WTC11 (cell line): ENCODE data around the gene WNT3. TPM values are rescaled to one million over a fixed set of nuclear protein-coding genes. Genes with fewer than 3 reads are reported as not detected.

Experiments used
- ATAC-seq: fragments of 200-7000 bp; cut with Tn5 transposase; 2 replicates; pipeline ENCODE4 v1.10.0; 2021; ENCODE audit warnings: mild to moderate bottlenecking, moderate library complexity
- CTCF ChIA-PET: fragments of 300-600 bp; sonication (Branson Sonifier 250); formaldehyde crosslinking; loops from one replicate; lab custom pipeline; 2021; ENCODE audit warnings: antibody characterized with exemption; lab: Charles Lee
- POLR2A ChIA-PET: fragments of 350-600 bp; sonication (Branson Sonifier 250); formaldehyde crosslinking; loops from one replicate; lab custom pipeline; 2021; ENCODE audit warnings: antibody characterized with exemption; lab: Charles Lee
- DNase-seq: peaks from one replicate; pipeline ENCODE4 v3.0.0; 2021; ENCODE audit warnings: low spot score
- H3K27ac Mint-ChIP-seq: 2 replicates; pipeline ENCODE4 v1.8.0; 2021; ENCODE audit warnings: mixed read lengths
- H3K27me3 Mint-ChIP-seq: 2 replicates; pipeline ENCODE4 v1.8.0; 2021; ENCODE audit warnings: low read depth, mild to moderate bottlenecking, moderate library complexity, mixed read lengths
- H3K36me3 Mint-ChIP-seq: 2 replicates; pipeline ENCODE4 v1.8.0; 2021; ENCODE audit warnings: mixed read lengths
- H3K4me1 Mint-ChIP-seq: 2 replicates; pipeline ENCODE4 v1.8.0; 2022; ENCODE audit warnings: mixed read lengths
- H3K4me3 Mint-ChIP-seq: 2 replicates; pipeline ENCODE4 v1.8.0; 2021; ENCODE audit warnings: mild to moderate bottlenecking, moderate library complexity, mixed read lengths
- H3K9me3 Mint-ChIP-seq: 2 replicates; pipeline ENCODE4 v1.8.0; 2021; ENCODE audit warnings: mixed read lengths
- ATF3 ChIP-seq: sonication (generic); formaldehyde crosslinking; conservative IDR thresholded peaks from 2 replicates; pipeline ENCODE4 v1.8.1; 2022; ENCODE audit warnings: mild to moderate bottlenecking, missing genetic modification reagents
- ERG ChIP-seq: fragments of 250-450 bp; sonication (Bioruptor Pico); IDR thresholded peaks from 2 replicates; pipeline ENCODE4 v1.8.0; 2021; ENCODE audit warnings: mild to moderate bottlenecking
- ETV6 ChIP-seq: sonication (generic); formaldehyde crosslinking; IDR thresholded peaks from 2 replicates; pipeline ENCODE4 v1.8.1; 2022; ENCODE audit warnings: mild to moderate bottlenecking, missing genetic modification reagents
- MAX ChIP-seq: sonication (generic); formaldehyde crosslinking; IDR thresholded peaks from 2 replicates; pipeline ENCODE4 v1.8.0; 2022; ENCODE audit warnings: mild to moderate bottlenecking, missing genetic modification reagents
- PRDM15 ChIP-seq: sonication (generic); formaldehyde crosslinking; IDR thresholded peaks from 2 replicates; pipeline ENCODE4 v1.8.0; 2022; ENCODE audit warnings: missing genetic modification reagents
- SOX15 ChIP-seq: fragments of 250-450 bp; sonication (Bioruptor Pico); IDR thresholded peaks from 2 replicates; pipeline ENCODE4 v1.9.0; 2021; ENCODE audit warnings: mild to moderate bottlenecking
- STAT6 ChIP-seq: sonication (generic); formaldehyde crosslinking; conservative IDR thresholded peaks from 2 replicates; pipeline ENCODE4 v1.8.1; 2023; ENCODE audit warnings: mild to moderate bottlenecking, low read depth, missing genetic modification reagents, moderate library complexity
- ZNF281 ChIP-seq: sonication (generic); formaldehyde crosslinking; IDR thresholded peaks from 2 replicates; pipeline ENCODE4 v1.8.0; 2023; ENCODE audit warnings: mild to moderate bottlenecking, missing genetic modification reagents
- ZNF671 ChIP-seq: fragments of 250-450 bp; sonication (Bioruptor Pico); IDR thresholded peaks from 2 replicates; pipeline ENCODE4 v1.8.0; 2021; ENCODE audit warnings: mild to moderate bottlenecking
- total RNA-seq: library from RNA; stranded (reverse); gene quantifications from 3 replicates; pipeline ENCODE4 v1.2.3, GENCODE V29; 2021
- TF ChIP-seq, protein P1 (sequence below): sonication (generic); formaldehyde crosslinking; IDR thresholded peaks from 2 replicates; pipeline ENCODE4 v1.8.1; 2022; ENCODE audit warnings: low read depth, missing genetic modification reagents, borderline replicate concordance
- TF ChIP-seq, protein P2 (sequence below): fragments of 250-450 bp; sonication (Bioruptor Pico); IDR thresholded peaks from 2 replicates; pipeline ENCODE4 v1.9.0; 2021; ENCODE audit warnings: mild to moderate bottlenecking, borderline replicate concordance
- TF ChIP-seq, protein P3 (sequence below): fragments of 250-450 bp; sonication (Bioruptor Pico); IDR thresholded peaks from 2 replicates; pipeline ENCODE4 v1.9.0; 2021; ENCODE audit warnings: mild to moderate bottlenecking
- TF ChIP-seq, protein P4 (sequence below): sonication (generic); formaldehyde crosslinking; IDR thresholded peaks from 2 replicates; pipeline ENCODE4 v1.8.1; 2023; ENCODE audit warnings: mild to moderate bottlenecking, missing genetic modification reagents, moderate library complexity
- TF ChIP-seq, protein P5 (sequence below): fragments of 250-450 bp; sonication (Bioruptor Pico); conservative IDR thresholded peaks from 2 replicates; pipeline ENCODE4 v1.9.0; 2021; ENCODE audit warnings: mild to moderate bottlenecking

WNT3 gene
- total RNA-seq, 1 experiment from 2014 or later = 14.1 TPM

DNA sequence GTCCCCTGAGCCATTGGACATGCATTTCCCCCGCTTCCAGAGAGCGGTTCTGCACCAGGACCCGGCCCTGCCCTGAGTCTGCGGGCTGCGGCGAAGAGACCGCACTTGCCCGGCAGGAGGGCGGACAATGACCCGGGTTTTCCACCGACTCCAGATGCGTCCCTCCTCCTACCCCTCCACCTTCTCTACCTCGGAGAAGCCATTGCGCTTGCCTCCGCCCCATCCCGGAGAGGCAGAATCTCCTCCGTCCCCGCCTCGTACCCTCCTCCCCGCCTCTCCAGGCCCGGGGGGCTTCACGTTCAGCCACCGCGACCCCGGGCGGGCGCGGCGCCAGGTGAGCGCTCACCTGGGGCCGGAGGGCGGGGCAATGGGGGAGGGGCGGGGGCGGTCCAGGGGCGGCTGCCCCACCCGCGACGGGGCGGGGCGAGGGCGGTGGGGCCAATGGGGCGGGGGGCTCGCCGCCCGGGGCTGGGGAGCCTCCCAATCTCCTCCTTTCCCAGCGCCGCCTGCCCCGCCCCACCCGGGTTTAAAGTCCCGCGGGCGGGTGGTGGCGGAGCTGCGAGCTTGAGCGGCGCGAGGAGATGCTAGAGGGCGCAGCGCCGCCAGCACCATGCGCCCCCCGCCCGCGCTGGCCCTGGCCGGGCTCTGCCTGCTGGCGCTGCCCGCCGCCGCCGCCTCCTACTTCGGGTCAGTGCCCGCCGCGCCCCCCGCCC, 32.7 kb upstream of the WNT3 start, which contains the start of gene WNT9B:
Gene WNT9B, plus strand, starts transcription at position 555 of the 713 bp plus-strand sequence. Its CDS starts 56 bp downstream, at position 611.
- DNase-seq (peak; percentile 80), ATAC-seq (peak; percentile 80)
- no peaks in the 10 kb centered on the region for H3K36me3 Mint-ChIP-seq
- ChIA-PET POLR2A (no interaction called here), CTCF (interaction anchor here (0.6 to 1.9 kb wide), 5 partner anchors 15 to 91 kb away, joined by 3 to 7 read pairs (median 5); no protein-coding TSS in a partner anchor)
- H3K4me1 Mint-ChIP-seq = peaks cover 15% of the 10 kb centered on the region
- no peak within 1 kb of the TSS for H3K27ac Mint-ChIP-seq
- H3K27me3 Mint-ChIP-seq = peaks cover 73% of the 10 kb centered on the region
- no peaks in the 10 kb centered on the region for H3K9me3 Mint-ChIP-seq
- H3K4me3 Mint-ChIP-seq = peak within 1 kb of the TSS; percentile 87
- TF ChIP-seq, protein P1, sequence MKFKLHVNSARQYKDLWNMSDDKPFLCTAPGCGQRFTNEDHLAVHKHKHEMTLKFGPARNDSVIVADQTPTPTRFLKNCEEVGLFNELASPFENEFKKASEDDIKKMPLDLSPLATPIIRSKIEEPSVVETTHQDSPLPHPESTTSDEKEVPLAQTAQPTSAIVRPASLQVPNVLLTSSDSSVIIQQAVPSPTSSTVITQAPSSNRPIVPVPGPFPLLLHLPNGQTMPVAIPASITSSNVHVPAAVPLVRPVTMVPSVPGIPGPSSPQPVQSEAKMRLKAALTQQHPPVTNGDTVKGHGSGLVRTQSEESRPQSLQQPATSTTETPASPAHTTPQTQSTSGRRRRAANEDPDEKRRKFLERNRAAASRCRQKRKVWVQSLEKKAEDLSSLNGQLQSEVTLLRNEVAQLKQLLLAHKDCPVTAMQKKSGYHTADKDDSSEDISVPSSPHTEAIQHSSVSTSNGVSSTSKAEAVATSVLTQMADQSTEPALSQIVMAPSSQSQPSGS (CRISPR knock-in tag) = no peak
- TF ChIP-seq ATF3 = no peak
- no peak for TF ChIP-seq ZNF671 (CRISPR knock-in tag)
- no peak for TF ChIP-seq ZNF281 (CRISPR knock-in tag)
- TF ChIP-seq ETV6 = peak; percentile 41; the same call in 1 of the 2 replicates
- TF ChIP-seq, protein P2, sequence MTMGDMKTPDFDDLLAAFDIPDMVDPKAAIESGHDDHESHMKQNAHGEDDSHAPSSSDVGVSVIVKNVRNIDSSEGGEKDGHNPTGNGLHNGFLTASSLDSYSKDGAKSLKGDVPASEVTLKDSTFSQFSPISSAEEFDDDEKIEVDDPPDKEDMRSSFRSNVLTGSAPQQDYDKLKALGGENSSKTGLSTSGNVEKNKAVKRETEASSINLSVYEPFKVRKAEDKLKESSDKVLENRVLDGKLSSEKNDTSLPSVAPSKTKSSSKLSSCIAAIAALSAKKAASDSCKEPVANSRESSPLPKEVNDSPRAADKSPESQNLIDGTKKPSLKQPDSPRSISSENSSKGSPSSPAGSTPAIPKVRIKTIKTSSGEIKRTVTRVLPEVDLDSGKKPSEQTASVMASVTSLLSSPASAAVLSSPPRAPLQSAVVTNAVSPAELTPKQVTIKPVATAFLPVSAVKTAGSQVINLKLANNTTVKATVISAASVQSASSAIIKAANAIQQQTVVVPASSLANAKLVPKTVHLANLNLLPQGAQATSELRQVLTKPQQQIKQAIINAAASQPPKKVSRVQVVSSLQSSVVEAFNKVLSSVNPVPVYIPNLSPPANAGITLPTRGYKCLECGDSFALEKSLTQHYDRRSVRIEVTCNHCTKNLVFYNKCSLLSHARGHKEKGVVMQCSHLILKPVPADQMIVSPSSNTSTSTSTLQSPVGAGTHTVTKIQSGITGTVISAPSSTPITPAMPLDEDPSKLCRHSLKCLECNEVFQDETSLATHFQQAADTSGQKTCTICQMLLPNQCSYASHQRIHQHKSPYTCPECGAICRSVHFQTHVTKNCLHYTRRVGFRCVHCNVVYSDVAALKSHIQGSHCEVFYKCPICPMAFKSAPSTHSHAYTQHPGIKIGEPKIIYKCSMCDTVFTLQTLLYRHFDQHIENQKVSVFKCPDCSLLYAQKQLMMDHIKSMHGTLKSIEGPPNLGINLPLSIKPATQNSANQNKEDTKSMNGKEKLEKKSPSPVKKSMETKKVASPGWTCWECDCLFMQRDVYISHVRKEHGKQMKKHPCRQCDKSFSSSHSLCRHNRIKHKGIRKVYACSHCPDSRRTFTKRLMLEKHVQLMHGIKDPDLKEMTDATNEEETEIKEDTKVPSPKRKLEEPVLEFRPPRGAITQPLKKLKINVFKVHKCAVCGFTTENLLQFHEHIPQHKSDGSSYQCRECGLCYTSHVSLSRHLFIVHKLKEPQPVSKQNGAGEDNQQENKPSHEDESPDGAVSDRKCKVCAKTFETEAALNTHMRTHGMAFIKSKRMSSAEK (CRISPR knock-in tag) = no peak
- no peak for TF ChIP-seq MAX (CRISPR knock-in tag)
- TF ChIP-seq, protein P3, sequence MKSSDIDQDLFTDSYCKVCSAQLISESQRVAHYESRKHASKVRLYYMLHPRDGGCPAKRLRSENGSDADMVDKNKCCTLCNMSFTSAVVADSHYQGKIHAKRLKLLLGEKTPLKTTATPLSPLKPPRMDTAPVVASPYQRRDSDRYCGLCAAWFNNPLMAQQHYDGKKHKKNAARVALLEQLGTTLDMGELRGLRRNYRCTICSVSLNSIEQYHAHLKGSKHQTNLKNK (CRISPR knock-in tag) = no peak
- TF ChIP-seq ERG (CRISPR knock-in tag) = no peak
- no peak for TF ChIP-seq STAT6 (CRISPR knock-in tag)
- TF ChIP-seq, protein P4, sequence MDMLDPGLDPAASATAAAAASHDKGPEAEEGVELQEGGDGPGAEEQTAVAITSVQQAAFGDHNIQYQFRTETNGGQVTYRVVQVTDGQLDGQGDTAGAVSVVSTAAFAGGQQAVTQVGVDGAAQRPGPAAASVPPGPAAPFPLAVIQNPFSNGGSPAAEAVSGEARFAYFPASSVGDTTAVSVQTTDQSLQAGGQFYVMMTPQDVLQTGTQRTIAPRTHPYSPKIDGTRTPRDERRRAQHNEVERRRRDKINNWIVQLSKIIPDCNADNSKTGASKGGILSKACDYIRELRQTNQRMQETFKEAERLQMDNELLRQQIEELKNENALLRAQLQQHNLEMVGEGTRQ (CRISPR knock-in tag) = no peak
- peak; percentile 51; the same call in 1 of the 2 replicates for TF ChIP-seq PRDM15 (CRISPR knock-in tag)
- TF ChIP-seq, protein P5, sequence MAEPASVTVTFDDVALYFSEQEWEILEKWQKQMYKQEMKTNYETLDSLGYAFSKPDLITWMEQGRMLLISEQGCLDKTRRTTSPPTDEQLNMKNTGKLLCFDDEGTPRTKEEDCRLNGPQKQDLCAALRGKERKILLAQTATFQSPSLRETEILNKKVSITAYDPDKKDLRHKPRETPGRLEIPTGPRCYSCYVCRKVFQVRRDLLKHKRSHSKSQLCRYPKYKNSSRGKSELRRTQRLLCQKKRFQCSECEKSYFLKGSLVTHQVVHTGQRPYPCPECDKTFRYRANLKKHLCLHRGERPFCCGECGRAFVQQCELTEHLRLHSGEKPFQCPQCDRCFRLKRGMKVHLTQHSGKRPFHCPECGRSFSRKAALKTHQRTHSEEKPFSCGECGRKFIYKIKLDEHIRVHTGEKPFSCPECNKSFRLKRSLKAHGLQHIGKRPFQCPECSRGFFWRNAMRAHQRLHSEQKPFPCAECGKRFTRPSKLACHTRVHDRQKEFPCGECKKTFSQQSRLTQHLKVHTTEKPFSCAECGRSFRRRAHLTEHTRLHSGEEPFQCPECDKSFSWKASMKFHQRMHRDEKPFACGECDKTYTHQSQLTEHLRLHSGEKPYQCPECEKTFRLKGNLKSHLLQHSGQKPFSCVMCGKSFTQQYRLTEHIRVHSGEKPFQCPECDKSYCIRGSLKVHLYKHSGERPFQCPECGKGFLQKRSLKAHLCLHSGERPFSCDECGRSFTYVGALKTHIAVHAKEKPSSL (CRISPR knock-in tag) = no peak
- no peak for TF ChIP-seq SOX15 (CRISPR knock-in tag)
